ENCODE results near the gene ZNF33B. TPM values are rescaled to one million over a fixed set of nuclear protein-coding genes. Genes with fewer than 3 reads are reported as not detected.

The ZNF33B gene
- total RNA-seq, 4 donors from 2014 or later, result 14.3 to 63.3 (median 28.7) TPM

DNA sequence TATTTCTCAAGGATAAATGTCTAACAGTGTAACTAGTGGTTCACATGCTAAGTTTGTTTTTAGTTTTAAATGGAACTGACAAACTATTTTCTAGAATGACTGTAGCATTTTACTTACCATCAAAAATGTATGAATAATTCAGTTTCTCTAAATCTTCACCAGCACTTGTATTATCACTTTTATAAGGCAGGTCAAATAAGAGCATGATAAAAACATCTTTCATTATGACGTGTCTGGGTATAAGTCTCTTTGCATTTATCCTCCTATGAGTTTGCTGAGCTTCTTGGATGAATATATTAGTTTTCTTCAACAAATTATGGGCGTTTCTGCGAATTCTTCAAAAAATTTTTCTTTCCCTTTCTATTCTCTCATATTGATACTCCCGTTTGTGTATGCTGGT is 19.9 kb downstream of the ZNF33B start:
- H3K36me3 ChIP-seq, result peaks cover 21% of the 10 kb centered on the region
- WGBS, result 87% methylated on average over 4 of the region's 4 CpGs

DNA sequence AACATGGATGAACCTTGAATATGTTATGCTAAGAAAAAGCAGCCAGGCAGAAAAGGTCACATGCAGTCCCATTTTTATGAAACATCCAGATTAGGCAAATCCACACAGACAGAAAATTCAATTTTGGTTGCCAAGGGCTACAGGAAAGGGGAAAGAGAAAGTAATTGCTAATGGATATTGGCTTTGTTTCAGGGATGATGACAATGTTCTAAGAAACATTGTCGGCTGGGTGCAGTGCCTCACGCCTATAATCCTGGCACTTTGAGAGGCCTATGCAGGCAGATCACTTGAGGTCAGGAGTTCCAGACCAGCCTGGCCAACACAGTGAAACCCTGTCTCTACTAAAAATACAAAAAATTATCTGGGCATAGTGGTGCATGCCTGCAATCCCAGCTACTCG is 23.0 kb downstream of the ZNF33B start:
- WGBS, result 64% methylated on average over 3 of the region's 3 CpGs
- H3K4me3 ChIP-seq, result no peak overlapping the region
- no peaks in the 10 kb centered on the region for H3K4me1 ChIP-seq
- no peak for DNase-seq (ENCODE audit: low spot score in 2 of 2)
- TF ChIP-seq POLR2AphosphoS5 (IDR thresholded peaks at IDR 0.05) (no peak), EP300 (IDR thresholded peaks at IDR 0.05) (no peak), POLR2A (IDR thresholded peaks at IDR 0.05) (no peak)
- TF ChIP-seq, protein P1, sequence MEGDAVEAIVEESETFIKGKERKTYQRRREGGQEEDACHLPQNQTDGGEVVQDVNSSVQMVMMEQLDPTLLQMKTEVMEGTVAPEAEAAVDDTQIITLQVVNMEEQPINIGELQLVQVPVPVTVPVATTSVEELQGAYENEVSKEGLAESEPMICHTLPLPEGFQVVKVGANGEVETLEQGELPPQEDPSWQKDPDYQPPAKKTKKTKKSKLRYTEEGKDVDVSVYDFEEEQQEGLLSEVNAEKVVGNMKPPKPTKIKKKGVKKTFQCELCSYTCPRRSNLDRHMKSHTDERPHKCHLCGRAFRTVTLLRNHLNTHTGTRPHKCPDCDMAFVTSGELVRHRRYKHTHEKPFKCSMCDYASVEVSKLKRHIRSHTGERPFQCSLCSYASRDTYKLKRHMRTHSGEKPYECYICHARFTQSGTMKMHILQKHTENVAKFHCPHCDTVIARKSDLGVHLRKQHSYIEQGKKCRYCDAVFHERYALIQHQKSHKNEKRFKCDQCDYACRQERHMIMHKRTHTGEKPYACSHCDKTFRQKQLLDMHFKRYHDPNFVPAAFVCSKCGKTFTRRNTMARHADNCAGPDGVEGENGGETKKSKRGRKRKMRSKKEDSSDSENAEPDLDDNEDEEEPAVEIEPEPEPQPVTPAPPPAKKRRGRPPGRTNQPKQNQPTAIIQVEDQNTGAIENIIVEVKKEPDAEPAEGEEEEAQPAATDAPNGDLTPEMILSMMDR (IDR thresholded peaks at IDR 0.05), result no peak
- no peak overlapping the region for H3K27ac ChIP-seq
- no peaks in the 10 kb centered on the region for H3K27me3 ChIP-seq
- H3K9me3 ChIP-seq, result no peaks in the 10 kb centered on the region
- H3K36me3 ChIP-seq, result peaks cover 37% of the 10 kb centered on the region

More for the DNA sequence above, 19.9 kb downstream of the ZNF33B start:
- Histone ChIP-seq H3K9me3 (no peaks in the 10 kb centered on the region), H3K4me1 (no peaks in the 10 kb centered on the region), H3K4me3 (no peak overlapping the region), H3K27ac (no peak overlapping the region), H3K27me3 (no peaks in the 10 kb centered on the region)
- DNase-seq (ENCODE audit: low spot score in 2 of 2), result no peak
- TF ChIP-seq, protein P1 (IDR thresholded peaks at IDR 0.05), result no peak
- TF ChIP-seq POLR2AphosphoS5 (IDR thresholded peaks at IDR 0.05) (no peak), EP300 (IDR thresholded peaks at IDR 0.05) (no peak), POLR2A (IDR thresholded peaks at IDR 0.05) (no peak)

DNA sequence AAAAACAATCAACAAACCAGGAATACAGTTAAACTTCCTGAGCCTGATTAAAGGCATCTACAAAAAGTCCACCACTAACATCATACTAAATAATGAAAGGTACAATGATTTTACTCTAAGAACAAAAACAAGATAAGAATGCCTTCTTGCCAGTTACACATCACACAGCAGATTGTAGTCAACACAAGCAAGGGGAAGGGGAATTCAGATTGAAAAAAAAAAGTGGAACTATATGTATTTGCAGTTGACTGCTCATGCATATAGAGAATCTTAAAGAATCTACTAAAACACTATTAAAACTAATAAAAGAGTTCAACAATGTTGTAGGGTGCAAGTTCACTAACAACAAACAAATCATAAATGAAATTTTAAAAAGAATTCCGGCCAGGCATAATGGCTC is 28.5 kb downstream of the ZNF33B start:
- Histone ChIP-seq H3K4me1 (no peaks in the 10 kb centered on the region), H3K27me3 (no peaks in the 10 kb centered on the region), H3K9me3 (no peaks in the 10 kb centered on the region), H3K4me3 (no peak overlapping the region), H3K36me3 (peaks cover 45% of the 10 kb centered on the region), H3K27ac (no peak overlapping the region)
- WGBS, result 96% methylated on average over 1 of the region's 1 CpG
- DNase-seq (ENCODE audit: low spot score in 2 of 2), result no peak
- TF ChIP-seq POLR2AphosphoS5 (IDR thresholded peaks at IDR 0.05), result no peak
- TF ChIP-seq, protein P1 (IDR thresholded peaks at IDR 0.05), result no peak

DNA sequence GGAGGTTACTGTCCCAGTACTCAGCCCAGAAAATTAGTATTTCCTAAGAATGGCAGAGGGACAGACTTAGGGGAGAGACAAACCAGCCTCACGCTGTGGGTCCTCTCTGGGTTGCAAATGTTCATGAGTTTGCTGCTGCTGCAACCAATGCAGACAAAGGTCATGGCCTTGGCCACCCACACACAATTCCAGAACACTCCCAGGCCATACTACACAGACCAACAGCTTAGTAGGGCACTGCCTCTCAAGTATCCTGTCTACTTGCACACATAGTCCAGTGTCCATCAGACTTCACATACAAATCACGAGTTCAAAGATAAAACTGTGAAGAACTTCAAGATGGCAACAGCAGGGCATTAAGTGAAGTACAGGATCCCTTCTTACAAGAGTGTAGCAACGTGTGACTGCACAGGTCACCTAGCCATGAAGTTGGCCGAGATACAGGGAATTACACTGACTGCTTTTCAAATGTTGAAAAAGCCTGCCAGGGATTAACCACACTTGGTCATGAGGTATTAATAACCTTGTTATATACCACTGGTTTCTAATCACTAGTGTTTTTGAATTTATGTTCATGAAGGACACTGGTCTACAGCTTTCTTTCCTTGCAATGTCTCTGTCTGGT is 40.0 kb downstream of the ZNF33B start:
- no peaks in the 10 kb centered on the region for H3K27me3 ChIP-seq
- TF ChIP-seq POLR2A (IDR thresholded peaks at IDR 0.05), result no peak
- TF ChIP-seq, protein P1 (IDR thresholded peaks at IDR 0.05), result no peak
- no peak for TF ChIP-seq POLR2AphosphoS5 (IDR thresholded peaks at IDR 0.05)
- TF ChIP-seq EP300 (IDR thresholded peaks at IDR 0.05), result no peak
- 89% methylated on average over 4 of the region's 4 CpGs for WGBS
- no peak for DNase-seq (ENCODE audit: low spot score in 2 of 2)
- H3K9me3 ChIP-seq, result peaks cover 10% of the 10 kb centered on the region
- H3K4me3 ChIP-seq, result no peak overlapping the region
- peaks cover 40% of the 10 kb centered on the region for H3K36me3 ChIP-seq
- H3K27ac ChIP-seq, result no peak overlapping the region
- no peaks in the 10 kb centered on the region for H3K4me1 ChIP-seq

DNA sequence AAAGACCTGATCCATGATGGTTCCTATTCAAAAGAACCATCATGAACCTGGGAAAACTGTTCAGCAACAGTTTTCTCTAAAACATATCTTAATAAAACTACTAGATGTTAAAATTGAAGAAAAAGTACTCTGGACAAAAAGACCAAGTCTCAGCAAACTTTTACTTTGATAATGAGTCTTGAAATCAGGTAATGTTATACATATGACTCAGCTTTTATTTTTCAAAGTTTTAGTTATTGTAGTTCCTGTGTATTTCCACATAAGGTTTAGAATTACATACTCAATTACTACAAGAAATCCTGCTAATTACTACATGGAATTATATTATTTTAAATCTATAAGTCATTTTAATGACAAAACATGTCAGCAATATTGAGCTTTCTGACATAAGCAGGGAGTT is 42.2 kb downstream of the ZNF33B start:
- TF ChIP-seq POLR2A (IDR thresholded peaks at IDR 0.05) (no peak), POLR2AphosphoS5 (IDR thresholded peaks at IDR 0.05) (no peak), EP300 (IDR thresholded peaks at IDR 0.05) (no peak)
- TF ChIP-seq, protein P1 (IDR thresholded peaks at IDR 0.05), result no peak

More for the DNA sequence above, 42.2 kb downstream of the ZNF33B start:
- Histone ChIP-seq H3K27ac (no peak overlapping the region), H3K4me1 (no peaks in the 10 kb centered on the region), H3K27me3 (no peaks in the 10 kb centered on the region), H3K36me3 (peaks cover 57% of the 10 kb centered on the region), H3K4me3 (no peak overlapping the region), H3K9me3 (peaks cover 21% of the 10 kb centered on the region)
- DNase-seq (ENCODE audit: low spot score in 2 of 2), result no peak

Measured in suprapubic skin (tissue), 4 donors.